MM.1S (cell line): ENCODE measurements around the gene SWI5.

Source experiments
- DNase-seq: peaks from one replicate; pipeline ENCODE4 v3.0.0-alpha.2; 2015
- H2AFZ ChIP-seq: fragments of 300-600 bp; sonication (generic); 2 replicates; pipeline ENCODE4 v1.6.0; 2016; ENCODE audit warnings: antibody characterized with exemption, low read length
- H3F3A ChIP-seq: fragments of 300-600 bp; sonication (generic); 2 replicates; pipeline ENCODE4 v1.6.1; 2016; ENCODE audit warnings: mild to moderate bottlenecking, antibody characterized with exemption, low read length, moderate library complexity, mixed read lengths; ENCODE audit not compliant: insufficient read depth
- H3K27ac ChIP-seq: fragments of 300-600 bp; sonication (generic); 2 replicates; pipeline ENCODE4 v1.5.1; 2016; ENCODE audit warnings: mild to moderate bottlenecking, low read length
- H3K27me3 ChIP-seq: fragments of 300-600 bp; sonication (generic); replicated peaks from 2 replicates; pipeline ENCODE4 v1.6.0; 2016; ENCODE audit warnings: low read length; ENCODE audit not compliant: insufficient read depth
- H3K36me3 ChIP-seq: fragments of 300-600 bp; sonication (generic); replicated peaks from 2 replicates; pipeline ENCODE4 v1.6.1; 2016; ENCODE audit warnings: mild to moderate bottlenecking, low read length, mixed read lengths; ENCODE audit not compliant: insufficient read depth
- H3K4me1 ChIP-seq: fragments of 300-600 bp; sonication (generic); 2 replicates; pipeline ENCODE4 v1.6.1; 2016; ENCODE audit warnings: low read length, mixed read lengths
- H3K4me2 ChIP-seq: fragments of 300-600 bp; sonication (generic); 2 replicates; pipeline ENCODE4 v1.6.0; 2016; ENCODE audit warnings: low read depth, low read length
- H3K4me3 ChIP-seq: fragments of 300-600 bp; sonication (generic); 2 replicates; pipeline ENCODE4 v1.5.1; 2016; ENCODE audit warnings: low read length, mixed read lengths
- H3K79me2 ChIP-seq: fragments of 300-600 bp; sonication (generic); 2 replicates; pipeline ENCODE4 v1.6.1; 2016; ENCODE audit warnings: mixed run types, low read length, mixed read lengths
- H3K9ac ChIP-seq: fragments of 300-600 bp; sonication (generic); 2 replicates; pipeline ENCODE4 v1.6.1; 2016; ENCODE audit warnings: low read length, mixed read lengths
- H3K9me2 ChIP-seq: fragments of 300-600 bp; sonication (generic); replicated peaks from 2 replicates; pipeline ENCODE4 v1.6.1; 2016; ENCODE audit warnings: mild to moderate bottlenecking, low read length, mixed read lengths; ENCODE audit not compliant: insufficient read depth
- H3K9me3 ChIP-seq: fragments of 300-600 bp; sonication (generic); replicated peaks from 2 replicates; pipeline ENCODE4 v1.6.1; 2016; ENCODE audit warnings: mild to moderate bottlenecking, low read length, mixed read lengths; ENCODE audit not compliant: insufficient read depth
- H4K20me1 ChIP-seq: fragments of 300-600 bp; sonication (generic); 2 replicates; pipeline ENCODE4 v1.6.1; 2016; ENCODE audit warnings: mild to moderate bottlenecking, low read length, moderate library complexity, mixed read lengths; ENCODE audit not compliant: insufficient read depth
- CTCF ChIP-seq: fragments of 300-600 bp; sonication (generic); IDR thresholded peaks from 2 replicates; pipeline ENCODE4 v1.5.1; 2016; ENCODE audit warnings: antibody characterized with exemption, low read length, mixed read lengths
- EZH2 ChIP-seq: fragments of 300-600 bp; sonication (generic); optimal IDR thresholded peaks from 2 replicates; pipeline ENCODE3; 2017; ENCODE audit warnings: low read depth, mild to moderate bottlenecking, antibody characterized with exemption, low read length, mixed read lengths
- EZH2phosphoT487 ChIP-seq: fragments of 300-600 bp; sonication (generic); IDR thresholded peaks from 2 replicates; pipeline ENCODE4 v1.6.1; 2018; ENCODE audit warnings: antibody characterized with exemption, low read length

The SWI5 gene

GRCh38 chr9:128286440-128286839 is 10.4 kb downstream of the SWI5 start:
- TF ChIP-seq EZH2phosphoT487 = no peak
- TF ChIP-seq CTCF = no peak
- no peak for TF ChIP-seq EZH2
- no peak overlapping the region for H3K4me2 ChIP-seq
- H3K79me2 ChIP-seq = no peaks in the 10 kb centered on the region
- no peak overlapping the region for H3K27ac ChIP-seq
- no peaks in the 10 kb centered on the region for H3K36me3 ChIP-seq
- H3K9me3 ChIP-seq = no peaks in the 10 kb centered on the region
- no peaks in the 10 kb centered on the region for H3K4me1 ChIP-seq
- H3K9ac ChIP-seq = no peak overlapping the region
- H2AFZ ChIP-seq = no peak overlapping the region
- no peaks in the 10 kb centered on the region for H3K9me2 ChIP-seq
- no peak for DNase-seq
- no peaks in the 10 kb centered on the region for H4K20me1 ChIP-seq
- H3F3A ChIP-seq = no peaks in the 10 kb centered on the region
- H3K27me3 ChIP-seq = no peaks in the 10 kb centered on the region
- H3K4me3 ChIP-seq = no peak overlapping the region

- TF ChIP-seq EZH2phosphoT487 = no peak
- TF ChIP-seq EZH2 = no peak
- no peak overlapping the region for H2AFZ ChIP-seq
- no peak overlapping the region for H3K27ac ChIP-seq
These were observed 12.4 kb downstream of the SWI5 start for GRCh38 chr9:128288273-128289004.

GRCh38 chr9:128292009-128292408 is 15.9 kb downstream of the SWI5 start:
- Histone ChIP-seq H3K79me2 (no peaks in the 10 kb centered on the region), H4K20me1 (no peaks in the 10 kb centered on the region), H2AFZ (no peak overlapping the region), H3K36me3 (no peaks in the 10 kb centered on the region), H3K4me3 (no peak overlapping the region), H3K27ac (no peak overlapping the region), H3K9me2 (no peaks in the 10 kb centered on the region), H3F3A (no peaks in the 10 kb centered on the region), H3K9me3 (no peaks in the 10 kb centered on the region), H3K27me3 (no peaks in the 10 kb centered on the region), H3K4me1 (0 out of 2 replicates have a peak, but pooled peaks cover 6% of the 10 kb centered on the region), H3K4me2 (no peak overlapping the region), H3K9ac (no peak overlapping the region)
- no peak for DNase-seq
- TF ChIP-seq EZH2phosphoT487 = no peak
- no peak for TF ChIP-seq CTCF
- TF ChIP-seq EZH2 = no peak

More at GRCh38 chr9:128288273-128289004, 12.4 kb downstream of the SWI5 start:
- Histone ChIP-seq H3K9me2 (no peaks in the 10 kb centered on the region), H3K9me3 (no peaks in the 10 kb centered on the region), H3K9ac (no peak overlapping the region), H3K36me3 (no peaks in the 10 kb centered on the region), H3K4me3 (no peak overlapping the region), H3K4me2 (no peak overlapping the region), H3K79me2 (no peaks in the 10 kb centered on the region), H3F3A (no peaks in the 10 kb centered on the region), H3K27me3 (no peaks in the 10 kb centered on the region), H4K20me1 (no peaks in the 10 kb centered on the region), H3K4me1 (no peaks in the 10 kb centered on the region)
- no peak for DNase-seq

GRCh38 chr9:128293091-128293490 is 17.0 kb downstream of the SWI5 start:
- Histone ChIP-seq H3K4me1 (0 out of 2 replicates have a peak, but pooled peaks cover 6% of the 10 kb centered on the region), H3F3A (no peaks in the 10 kb centered on the region), H3K9me2 (no peaks in the 10 kb centered on the region), H3K79me2 (no peaks in the 10 kb centered on the region), H3K9ac (no peak overlapping the region), H3K4me2 (no peak overlapping the region), H3K27ac (no peak overlapping the region), H3K36me3 (no peaks in the 10 kb centered on the region), H4K20me1 (no peaks in the 10 kb centered on the region), H3K27me3 (no peaks in the 10 kb centered on the region), H3K4me3 (no peak overlapping the region), H3K9me3 (no peaks in the 10 kb centered on the region), H2AFZ (no peak overlapping the region)
- TF ChIP-seq EZH2 (no peak), CTCF (no peak), EZH2phosphoT487 (no peak)
- no peak for DNase-seq
